Measurements from ENCODE around the gene DNAJB2.

- TF ChIP-seq CTCF (conservative IDR thresholded peaks at IDR 0.05) (no peak), ZFX (IDR thresholded peaks at IDR 0.05) (no peak)
These were observed 2.4 kb downstream of the DNAJB2 start for GRCh38 chr2:219281588-219281987.

Measured in C4-2B (cell line).